Measurements from ENCODE around the gene REEP5. TPM values are rescaled to one million over a fixed set of nuclear protein-coding genes. Genes with fewer than 3 reads are reported as not detected.
"Not testable (repeated sequence)": the region's sequence is repeated elsewhere in the genome, so short reads cannot be mapped to it uniquely, and the experiment has no call there.

Gene REEP5
- polyA plus RNA-seq, 3 donors = 41.3 to 66.8 (median 57.5) TPM

- 79 to 92% (median 88%) methylated on average over 3 of the region's 3 CpGs for WGBS, 3 donors
- H3K27ac ChIP-seq (ENCODE audit: low read depth, low read length) = no peak overlapping the region
These were observed 15.4 kb downstream of the REEP5 start for GRCh38 chr5:112906637-112907036.

- not testable (repeated sequence) for H3K27ac ChIP-seq (ENCODE audit: low read depth, low read length)
- 70 to 95% (median 79%) methylated on average over 3 of the region's 3 CpGs for WGBS, 3 donors
These were observed 17.0 kb downstream of the REEP5 start for GRCh38 chr5:112904996-112905395.

- H3K27ac ChIP-seq (ENCODE audit: low read depth, low read length) = no peak overlapping the region
- 66 to 94% (median 88%) methylated on average over 3 of the region's 3 CpGs for whole genome bisulfite sequencing, 3 donors
These were observed 19.5 kb downstream of the REEP5 start for GRCh38 chr5:112902561-112902960.

- WGBS, 3 donors = 58 to 83% (median 76%) methylated on average over 3 of the region's 3 CpGs
- H3K27ac ChIP-seq (ENCODE audit: low read depth, low read length) = no peak overlapping the region
These were observed 26.3 kb downstream of the REEP5 start for GRCh38 chr5:112895682-112896081.

- no peak overlapping the region for H3K27ac ChIP-seq (ENCODE audit: low read depth, low read length)
- WGBS, 3 donors = 93 to 98% (median 95%) methylated on average over 13 of the region's 13 CpGs
These were observed 29.3 kb downstream of the REEP5 start for GRCh38 chr5:112892776-112893175.

GRCh38 chr5:112892066-112892465 is 30.0 kb downstream of the REEP5 start:
- H3K27ac ChIP-seq (ENCODE audit: low read depth, low read length) = not testable (repeated sequence)
- whole genome bisulfite sequencing, 3 donors = 77 to 89% (median 88%) methylated on average over 8 of the region's 8 CpGs

- no peak overlapping the region for H3K27ac ChIP-seq (ENCODE audit: low read depth, low read length)
- WGBS, 3 donors = 79 to 91% (median 83%) methylated on average over 4 of the region's 4 CpGs
These were observed 35.1 kb downstream of the REEP5 start for GRCh38 chr5:112886975-112887374.

- H3K27ac ChIP-seq (ENCODE audit: low read depth, low read length) = no peak overlapping the region
- WGBS, 3 donors = 49 to 91% (median 81%) methylated on average over 3 of the region's 3 CpGs
These were observed 37.0 kb downstream of the REEP5 start for GRCh38 chr5:112885001-112885400.

- H3K27ac ChIP-seq (ENCODE audit: low read depth, low read length) = no peak overlapping the region
- 87 to 90% (median 89%) methylated on average over 2 of the region's 2 CpGs for WGBS, 3 donors
These were observed 38.8 kb downstream of the REEP5 start for GRCh38 chr5:112883192-112883591.

- H3K27ac ChIP-seq (ENCODE audit: low read depth, low read length) = no peak overlapping the region
- WGBS, 3 donors = 63 to 98% (median 95%) methylated on average over 2 of the region's 2 CpGs
These were observed 41.6 kb downstream of the REEP5 start for GRCh38 chr5:112880219-112880964.

- H3K27ac ChIP-seq (ENCODE audit: low read depth, low read length) = no peak overlapping the region
- 65 to 75% (median 73%) methylated on average over 4 of the region's 4 CpGs for WGBS, 3 donors
These were observed 43.3 kb downstream of the REEP5 start for GRCh38 chr5:112878760-112879159.

- 67 to 92% (median 68%) methylated on average over 4 of the region's 4 CpGs for WGBS, 3 donors
- H3K27ac ChIP-seq (ENCODE audit: low read depth, low read length) = no peak overlapping the region
These were observed 43.9 kb downstream of the REEP5 start for GRCh38 chr5:112878101-112878500.

GRCh38 chr5:112876362-112876761 is 45.7 kb downstream of the REEP5 start:
- WGBS, 3 donors = 57 to 73% (median 63%) methylated on average over 2 of the region's 2 CpGs
- H3K27ac ChIP-seq (ENCODE audit: low read depth, low read length) = no peak overlapping the region

GRCh38 chr5:112870966-112871365 is 51.1 kb downstream of the REEP5 start:
- WGBS, 3 donors = 44 to 61% (median 55%) methylated on average over 3 of the region's 3 CpGs
- H3K27ac ChIP-seq (ENCODE audit: low read depth, low read length) = no peak overlapping the region

GRCh38 chr5:112869948-112870347 is 52.1 kb downstream of the REEP5 start:
- H3K27ac ChIP-seq (ENCODE audit: low read depth, low read length) = no peak overlapping the region
- 93 to 98% (median 95%) methylated on average over 3 of the region's 3 CpGs for WGBS, 3 donors

- H3K27ac ChIP-seq (ENCODE audit: low read depth, low read length) = no peak overlapping the region
- WGBS, 3 donors = 82 to 97% (median 93%) methylated on average over 5 of the region's 5 CpGs
These were observed 54.6 kb downstream of the REEP5 start for GRCh38 chr5:112867411-112867810.

- H3K27ac ChIP-seq (ENCODE audit: low read depth, low read length) = no peak overlapping the region
- 93% methylated on average over 2 of the region's 2 CpGs for WGBS, 3 donors
These were observed 55.3 kb downstream of the REEP5 start for GRCh38 chr5:112866739-112867138.

GRCh38 chr5:112865128-112865527 is 56.9 kb downstream of the REEP5 start:
- H3K27ac ChIP-seq (ENCODE audit: low read depth, low read length) = no peak overlapping the region
- WGBS, 3 donors = 91 to 94% (median 92%) methylated on average over 3 of the region's 3 CpGs

- WGBS, 3 donors = 37 to 87% (median 82%) methylated on average over 4 of the region's 4 CpGs
- H3K27ac ChIP-seq (ENCODE audit: low read depth, low read length) = no peak overlapping the region
These were observed 58.5 kb downstream of the REEP5 start for GRCh38 chr5:112863549-112863948.

GRCh38 chr5:112862085-112862484 is 59.9 kb downstream of the REEP5 start:
- 26 to 61% (median 43%) methylated on average over 9 of the region's 9 CpGs for WGBS, 3 donors
- H3K27ac ChIP-seq (ENCODE audit: low read depth, low read length) = no peak overlapping the region
